ENCODE data around the gene GRB10. TPM values are rescaled to one million over a fixed set of nuclear protein-coding genes. Genes with fewer than 3 reads are reported as not detected.

GRB10 gene
- total and polyA plus RNA-seq, 3 donors from 2014 or later: 54.0 to 81.9 (median 57.7) TPM

DNA sequence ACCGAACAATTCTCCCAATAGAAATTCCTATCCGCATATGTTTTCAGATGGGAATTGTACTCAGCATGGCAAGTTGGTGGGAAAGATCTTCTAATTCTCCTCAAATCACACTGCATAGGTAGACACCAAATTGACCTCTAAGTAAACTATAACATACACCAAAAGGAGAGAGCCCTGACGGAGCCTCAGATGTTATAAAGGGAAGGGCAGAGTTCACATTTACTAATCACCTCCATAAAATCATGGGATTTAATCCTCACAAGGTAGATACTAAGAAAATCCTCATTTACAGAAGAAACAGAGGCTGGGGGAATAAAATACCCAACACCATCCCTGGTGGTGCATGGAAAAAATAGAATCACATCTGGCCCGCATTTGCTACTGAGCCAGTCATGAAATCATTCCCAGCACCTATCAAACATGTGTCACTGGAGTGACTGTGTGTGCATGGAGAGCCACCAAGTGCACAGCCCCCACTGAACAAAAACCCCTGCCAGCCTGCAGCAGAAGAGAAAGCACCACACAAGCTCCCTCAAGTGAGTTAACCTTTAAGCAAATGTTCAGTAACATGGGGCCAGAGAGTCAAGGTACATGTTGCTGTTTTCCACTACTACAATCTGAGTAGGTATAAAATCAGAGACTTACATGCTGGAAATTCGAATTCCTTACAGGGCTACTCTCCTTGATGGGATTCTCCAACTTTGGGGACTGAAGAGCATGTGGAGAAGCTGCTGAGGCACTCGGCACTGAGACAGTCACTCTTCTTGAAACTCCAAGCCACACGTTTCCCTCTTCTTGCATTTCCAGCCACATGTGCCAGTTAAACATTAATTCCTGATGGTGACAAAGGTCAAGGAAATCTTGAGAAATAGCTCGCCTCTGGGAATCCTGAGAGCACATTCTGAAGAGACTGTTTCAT is 217.8 kb downstream of the GRB10 start, which contains the start of gene DDC:
DDC (minus strand) TSS at position 766 of the 919 bp plus-strand sequence. CDS start 21,320 bp downstream, outside the sequence.
- intact Hi-C loops (cut with DNase I; ENCODE audit: low total_unique reads): no loop called here
- TF ChIP-seq, protein P1, sequence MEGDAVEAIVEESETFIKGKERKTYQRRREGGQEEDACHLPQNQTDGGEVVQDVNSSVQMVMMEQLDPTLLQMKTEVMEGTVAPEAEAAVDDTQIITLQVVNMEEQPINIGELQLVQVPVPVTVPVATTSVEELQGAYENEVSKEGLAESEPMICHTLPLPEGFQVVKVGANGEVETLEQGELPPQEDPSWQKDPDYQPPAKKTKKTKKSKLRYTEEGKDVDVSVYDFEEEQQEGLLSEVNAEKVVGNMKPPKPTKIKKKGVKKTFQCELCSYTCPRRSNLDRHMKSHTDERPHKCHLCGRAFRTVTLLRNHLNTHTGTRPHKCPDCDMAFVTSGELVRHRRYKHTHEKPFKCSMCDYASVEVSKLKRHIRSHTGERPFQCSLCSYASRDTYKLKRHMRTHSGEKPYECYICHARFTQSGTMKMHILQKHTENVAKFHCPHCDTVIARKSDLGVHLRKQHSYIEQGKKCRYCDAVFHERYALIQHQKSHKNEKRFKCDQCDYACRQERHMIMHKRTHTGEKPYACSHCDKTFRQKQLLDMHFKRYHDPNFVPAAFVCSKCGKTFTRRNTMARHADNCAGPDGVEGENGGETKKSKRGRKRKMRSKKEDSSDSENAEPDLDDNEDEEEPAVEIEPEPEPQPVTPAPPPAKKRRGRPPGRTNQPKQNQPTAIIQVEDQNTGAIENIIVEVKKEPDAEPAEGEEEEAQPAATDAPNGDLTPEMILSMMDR (IDR thresholded peaks at IDR 0.05): no peak
- no peak for TF ChIP-seq POLR2A (IDR thresholded peaks at IDR 0.05)
- WGBS, 2 donors: 71 to 74% methylated on average over 8 of the region's 8 CpGs

DNA sequence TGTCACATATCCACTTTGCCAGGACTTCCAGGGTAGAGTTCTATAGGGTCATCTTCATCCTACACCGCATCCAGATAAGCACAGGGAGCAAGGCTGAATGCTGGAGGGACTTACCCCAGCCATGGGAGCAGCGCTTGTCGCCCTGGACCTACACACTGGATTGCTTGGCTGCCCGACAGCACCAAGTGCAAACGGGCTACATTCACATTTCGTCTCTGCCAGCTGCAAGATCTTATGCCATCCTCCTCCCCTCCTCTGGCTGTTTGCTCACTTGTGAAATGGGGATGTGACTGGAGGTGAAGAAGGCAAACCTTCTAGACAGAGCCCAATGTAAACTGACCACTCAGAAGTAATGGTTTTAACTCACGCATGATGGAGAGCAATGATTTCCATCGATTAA is 218.5 kb downstream of the GRB10 start:
- no peak for DNase-seq
- no peak overlapping the region for H3K27ac ChIP-seq
- H3K4me1 ChIP-seq: peaks cover 19% of the 10 kb centered on the region
- H3K9me3 ChIP-seq: no peaks in the 10 kb centered on the region
- TF ChIP-seq, protein P1 (IDR thresholded peaks at IDR 0.05): no peak
- TF ChIP-seq POLR2A (IDR thresholded peaks at IDR 0.05): no peak
- intact Hi-C loops (cut with DNase I; ENCODE audit: low total_unique reads): no loop called here
- H3K4me3 ChIP-seq: no peak overlapping the region
- 92 to 94% methylated on average over 8 of the region's 8 CpGs for WGBS, 2 donors
- H3K36me3 ChIP-seq (ENCODE audit: low read depth, missing control alignments): no peaks in the 10 kb centered on the region
- no peaks in the 10 kb centered on the region for H3K27me3 ChIP-seq

More for the DNA sequence above, 217.8 kb downstream of the GRB10 start, which contains the start of gene DDC:
- DNase-seq: no peak
- Histone ChIP-seq H3K27ac (no peak within 1 kb of the TSS), H3K36me3 (ENCODE audit: low read depth, missing control alignments) (no peaks in the 10 kb centered on the region), H3K4me1 (peaks cover 19% of the 10 kb centered on the region), H3K4me3 (no peak within 1 kb of the TSS), H3K9me3 (no peaks in the 10 kb centered on the region), H3K27me3 (no peaks in the 10 kb centered on the region)

DNA sequence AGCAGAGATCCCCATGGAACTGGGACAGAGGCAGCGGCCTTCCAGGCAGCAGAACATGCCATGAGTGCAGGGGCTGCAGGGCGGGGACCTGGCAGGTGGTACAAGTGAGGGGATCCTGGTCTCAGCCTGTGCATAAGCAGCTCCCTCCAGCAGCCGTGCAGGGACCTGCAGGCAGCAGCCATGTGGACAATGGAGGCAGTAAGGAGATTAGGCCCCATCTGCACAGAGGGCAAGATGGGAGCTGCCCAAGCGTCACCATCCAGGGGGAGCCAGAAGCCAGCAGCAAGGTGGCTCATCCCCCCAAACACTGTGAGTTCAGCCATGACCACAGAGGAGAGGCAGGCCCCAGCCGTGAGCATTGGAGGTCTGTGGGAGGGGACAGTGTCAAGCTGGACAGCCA is 220.6 kb downstream of the GRB10 start:
- DNase-seq: peak; percentile 32
- H3K36me3 ChIP-seq (ENCODE audit: low read depth, missing control alignments): no peaks in the 10 kb centered on the region
- peaks cover 19% of the 10 kb centered on the region for H3K4me1 ChIP-seq
- intact Hi-C loops (cut with DNase I; ENCODE audit: low total_unique reads): no loop called here
- no peaks in the 10 kb centered on the region for H3K9me3 ChIP-seq
- TF ChIP-seq POLR2A (IDR thresholded peaks at IDR 0.05): no peak
- TF ChIP-seq, protein P1 (IDR thresholded peaks at IDR 0.05): no peak
- no peak overlapping the region for H3K27ac ChIP-seq
- H3K4me3 ChIP-seq: no peak overlapping the region
- 71% methylated on average over 5 of the region's 5 CpGs; no CpG with 5 or more reads in 1 of the 2 donors for WGBS, 2 donors
- no peaks in the 10 kb centered on the region for H3K27me3 ChIP-seq

DNA sequence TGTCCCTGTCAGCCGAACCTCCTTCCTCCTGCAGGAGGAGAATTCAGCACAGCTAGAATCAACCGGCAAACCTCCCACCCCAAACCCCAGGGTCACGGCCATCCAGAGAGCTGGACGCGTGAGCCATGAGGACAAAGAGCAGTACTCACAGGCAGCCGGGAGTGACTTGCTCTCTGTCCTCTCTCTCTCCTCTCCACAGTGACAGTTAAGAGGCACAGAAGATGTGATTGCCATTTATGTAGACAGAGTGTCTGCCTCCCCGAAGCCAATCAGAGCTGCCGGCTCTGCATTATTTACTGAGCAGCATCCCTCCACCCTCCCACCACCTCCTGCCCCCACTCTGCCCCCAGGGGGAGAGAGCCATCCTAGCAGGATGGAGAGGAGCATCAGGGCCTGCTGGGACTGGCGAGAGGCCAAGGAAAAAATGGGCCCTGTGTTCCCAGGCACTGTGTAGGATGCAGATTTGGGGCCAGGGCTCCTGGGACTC is 221.8 kb downstream of the GRB10 start:
- Histone ChIP-seq H3K4me1 (peaks cover 19% of the 10 kb centered on the region), H3K4me3 (no peak overlapping the region), H3K36me3 (ENCODE audit: low read depth, missing control alignments) (no peaks in the 10 kb centered on the region), H3K27ac (no peak overlapping the region), H3K9me3 (no peaks in the 10 kb centered on the region), H3K27me3 (no peaks in the 10 kb centered on the region)
- TF ChIP-seq POLR2A (IDR thresholded peaks at IDR 0.05): no peak
- TF ChIP-seq, protein P1 (IDR thresholded peaks at IDR 0.05): no peak
- intact Hi-C loops (cut with DNase I; ENCODE audit: low total_unique reads): no loop called here
- DNase-seq: peak; percentile 80
- 37 to 42% methylated on average over 8 to 9 of the region's 9 CpGs for WGBS, 2 donors

Measured in testis (tissue), 3 donors.